Femur (tissue), 1 donor: Measurements from ENCODE around the gene SLC25A25.
A peak's percentile ranks its signal among the peaks of the same experiment; 100 is the strongest.

ENCODE experiments used
- DNase-seq: peaks from one replicate; pipeline ENCODE4 v3.0.0-alpha.2; 2017

Gene SLC25A25

DNA sequence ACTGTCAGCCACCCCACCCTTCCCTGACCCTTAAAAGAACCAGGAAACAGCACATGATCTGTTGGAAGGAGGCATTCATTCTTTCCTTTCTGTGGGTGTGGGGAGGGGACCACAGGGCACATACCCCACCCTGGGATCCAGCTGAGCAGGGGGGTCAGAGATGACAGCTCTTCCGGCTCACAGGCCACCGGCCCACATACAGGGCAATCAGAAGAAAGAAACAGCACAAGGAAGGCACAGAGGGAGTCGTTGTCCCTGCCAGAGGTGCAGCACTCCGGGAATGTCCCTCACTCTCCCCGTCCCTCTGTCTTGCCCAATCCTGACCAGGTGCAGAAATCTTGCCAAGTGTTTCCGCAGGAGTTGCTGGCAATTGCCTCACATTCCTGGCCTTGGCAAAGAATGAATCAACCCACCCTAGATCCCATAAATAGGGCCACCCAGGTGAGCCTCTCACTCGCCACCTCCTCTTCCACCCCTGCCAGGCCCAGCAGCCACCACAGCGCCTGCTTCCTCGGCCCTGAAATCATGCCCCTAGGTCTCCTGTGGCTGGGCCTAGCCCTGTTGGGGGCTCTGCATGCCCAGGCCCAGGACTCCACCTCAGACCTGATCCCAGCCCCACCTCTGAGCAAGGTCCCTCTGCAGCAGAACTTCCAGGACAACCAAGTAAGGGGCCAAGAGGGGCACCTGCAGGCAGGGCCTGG, 81.1 kb downstream of the SLC25A25 start, which contains the start of gene LCN2:
TSS of gene LCN2 (plus strand) at position 453 of the 701 bp plus-strand sequence. CDS start at position 526, 73 bp downstream.
- DNase-seq, result peak; percentile 29

DNA sequence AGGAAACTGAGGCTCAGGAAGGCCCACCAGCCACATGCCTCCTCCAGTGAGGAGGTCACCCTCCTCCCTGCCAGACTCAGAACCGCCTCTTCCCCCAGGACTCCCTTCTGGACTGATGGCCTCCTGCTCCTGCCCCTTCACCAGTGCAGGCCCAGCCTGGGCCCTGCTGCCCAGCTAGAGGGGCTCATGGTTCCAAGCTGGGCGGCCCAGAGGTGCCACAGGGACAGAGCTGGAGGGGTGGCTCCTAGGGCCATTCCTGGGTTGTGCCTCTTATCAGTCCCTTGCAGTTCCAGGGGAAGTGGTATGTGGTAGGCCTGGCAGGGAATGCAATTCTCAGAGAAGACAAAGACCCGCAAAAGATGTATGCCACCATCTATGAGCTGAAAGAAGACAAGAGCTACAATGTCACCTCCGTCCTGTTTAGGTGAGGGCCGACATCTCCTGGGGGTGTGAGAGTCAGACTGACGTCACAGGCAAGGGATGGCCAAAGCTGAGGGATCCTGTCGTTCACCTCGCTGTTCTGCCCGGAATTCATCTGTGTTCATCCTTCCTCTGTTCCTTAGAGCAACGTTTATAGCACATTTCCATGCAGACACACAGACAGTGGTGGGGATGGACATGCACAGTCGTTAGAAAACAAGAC, 82.0 kb downstream of the SLC25A25 start:
- no peak for DNase-seq

DNA sequence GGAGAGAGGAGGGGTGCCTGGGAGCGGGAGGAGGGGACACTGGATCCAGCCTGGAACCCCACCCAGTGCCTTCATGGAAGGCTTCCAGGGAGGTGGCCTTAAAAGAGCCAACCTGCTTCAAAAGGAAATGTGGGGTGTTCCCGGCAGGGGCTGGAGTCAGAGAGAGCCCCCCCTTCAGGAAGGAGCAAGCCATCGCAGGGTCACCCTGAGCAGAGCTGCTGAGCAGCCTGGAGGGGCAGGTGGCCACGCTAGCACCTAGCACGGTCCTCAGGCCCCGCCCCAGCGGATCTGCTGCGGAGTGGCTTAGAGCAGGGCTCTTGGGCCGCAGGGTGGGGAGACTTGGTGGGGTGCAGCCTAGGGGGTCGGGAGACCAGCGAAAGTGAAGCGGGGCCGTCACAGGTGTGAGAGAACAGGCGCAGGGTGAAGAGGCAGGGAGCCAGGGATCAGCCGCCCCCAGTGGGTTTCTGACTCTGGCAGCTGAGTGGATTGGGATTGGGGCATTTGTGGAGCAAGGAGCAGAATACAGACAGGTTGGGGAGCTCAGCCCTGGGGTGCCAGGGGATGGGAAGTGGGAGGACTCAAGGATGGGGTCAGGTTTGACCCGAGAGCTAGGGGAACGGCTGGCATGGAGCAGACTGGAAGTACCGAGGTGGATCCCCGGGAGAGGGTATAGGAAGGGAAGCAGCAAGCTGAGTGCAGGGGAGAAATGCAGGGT, 82.7 kb downstream of the SLC25A25 start:
- DNase-seq, result peak; percentile 27

DNA sequence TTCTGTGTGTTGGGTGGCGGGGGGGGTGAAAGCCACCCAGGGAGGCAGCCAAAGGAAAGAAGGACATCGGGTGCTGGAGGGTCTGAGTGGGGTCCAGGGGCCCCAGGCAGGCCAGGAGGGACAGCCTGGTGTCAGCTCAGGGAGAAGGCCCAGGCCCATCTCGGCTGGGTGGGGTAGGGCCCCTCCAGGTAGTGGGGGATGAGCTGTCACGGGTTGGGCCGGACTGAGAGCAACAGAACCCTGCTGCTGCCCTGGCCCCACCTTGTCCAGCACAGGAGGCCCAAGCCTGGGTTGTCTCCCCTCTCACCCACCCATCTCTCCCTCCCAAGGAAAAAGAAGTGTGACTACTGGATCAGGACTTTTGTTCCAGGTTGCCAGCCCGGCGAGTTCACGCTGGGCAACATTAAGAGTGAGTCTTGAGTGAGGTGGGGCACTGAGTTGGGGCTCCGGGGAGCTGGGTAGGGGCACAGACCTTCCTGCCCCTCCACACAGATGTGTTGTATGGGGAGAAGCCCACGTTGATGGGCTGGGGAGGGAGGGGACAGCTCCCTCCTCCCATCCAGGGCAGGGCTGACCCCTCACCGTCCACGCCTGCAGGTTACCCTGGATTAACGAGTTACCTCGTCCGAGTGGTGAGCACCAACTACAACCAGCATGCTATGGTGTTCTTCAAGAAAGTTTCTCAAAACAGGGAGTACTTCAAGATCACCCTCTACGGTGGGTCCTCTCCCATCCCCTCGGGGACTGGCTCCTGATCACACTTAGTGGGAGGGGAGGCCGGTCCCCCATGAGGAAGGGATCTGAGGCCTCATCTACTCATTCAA, 83.5 kb downstream of the SLC25A25 start:
- DNase-seq, result no peak

DNA sequence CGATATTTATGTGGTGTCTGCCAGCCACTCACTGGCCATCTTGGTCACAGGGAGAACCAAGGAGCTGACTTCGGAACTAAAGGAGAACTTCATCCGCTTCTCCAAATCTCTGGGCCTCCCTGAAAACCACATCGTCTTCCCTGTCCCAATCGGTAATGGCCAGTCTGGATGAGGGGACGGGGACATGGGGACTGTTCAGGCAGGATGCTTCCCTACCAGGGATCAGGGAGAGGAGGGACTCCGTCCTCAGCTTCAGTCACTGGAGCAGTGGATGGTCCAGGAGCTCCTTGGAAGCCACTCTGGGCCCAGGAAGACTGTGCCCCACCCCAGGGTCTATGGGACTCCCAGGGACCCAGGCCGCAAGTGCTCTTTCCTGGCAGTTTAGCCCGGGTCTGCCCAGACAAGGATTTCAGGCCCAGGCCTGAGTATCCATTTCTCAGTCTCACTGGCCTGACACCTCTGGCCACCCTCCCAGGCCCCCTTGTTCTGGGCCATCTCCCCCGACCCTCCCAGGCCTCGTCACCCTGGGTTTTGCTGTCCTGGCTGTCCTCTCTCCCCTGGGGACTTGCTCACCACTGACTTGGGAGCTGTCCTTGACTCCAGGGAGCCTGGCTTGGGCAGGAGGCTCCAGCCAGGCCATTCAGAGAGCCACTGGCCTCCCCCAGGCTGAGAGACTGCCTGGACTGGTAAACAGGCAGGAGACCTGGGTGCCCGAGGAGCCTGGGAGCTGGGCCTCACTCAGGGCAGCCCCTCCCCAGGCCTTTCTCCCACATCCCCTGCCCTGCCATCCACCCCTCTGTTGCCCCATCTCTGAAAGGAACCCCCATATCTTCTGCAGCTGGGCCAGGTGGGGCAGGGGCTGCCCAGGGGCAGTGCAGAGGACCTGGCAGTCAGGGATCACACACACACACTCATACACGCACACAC, 84.4 kb downstream of the SLC25A25 start:
- DNase-seq, result peak; percentile 18

DNA sequence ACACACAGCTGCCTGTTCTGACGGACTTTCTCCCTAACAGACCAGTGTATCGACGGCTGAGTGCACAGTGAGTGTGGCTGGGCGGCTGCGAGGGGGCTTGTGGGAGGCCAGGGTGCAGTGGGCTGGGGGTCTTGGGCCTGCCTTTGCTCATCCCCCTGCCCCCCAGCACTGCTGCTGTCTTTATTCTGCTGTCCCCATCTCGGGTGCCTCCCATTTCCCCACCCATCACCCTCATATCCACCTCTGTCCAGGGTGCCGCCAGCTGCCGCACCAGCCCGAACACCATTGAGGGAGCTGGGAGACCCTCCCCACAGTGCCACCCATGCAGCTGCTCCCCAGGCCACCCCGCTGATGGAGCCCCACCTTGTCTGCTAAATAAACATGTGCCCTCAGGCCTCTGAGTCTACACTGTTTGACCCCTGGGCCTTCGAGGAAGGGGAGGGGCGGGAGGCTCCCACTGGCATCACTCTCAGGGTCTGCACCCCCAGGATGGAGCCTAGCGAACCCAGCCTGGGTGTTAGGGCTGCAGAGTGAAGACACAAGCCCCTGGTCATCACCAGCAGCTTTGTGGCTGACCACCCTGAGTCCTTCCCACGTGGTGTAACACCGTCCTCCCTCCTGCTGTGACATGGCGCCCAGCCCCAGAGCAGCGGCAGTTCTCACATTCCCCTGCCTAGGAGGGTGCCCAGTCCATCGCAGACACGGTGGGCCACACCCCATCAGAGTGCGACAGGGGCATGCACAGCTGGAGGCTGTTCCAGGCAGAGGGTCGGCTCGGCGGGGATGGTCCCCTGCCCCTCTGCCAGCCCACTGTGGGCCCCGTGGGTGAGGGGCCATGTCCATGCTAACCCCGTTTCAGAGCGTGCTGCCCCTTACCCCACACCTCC, 85.3 kb downstream of the SLC25A25 start:
- DNase-seq, result no peak

DNA sequence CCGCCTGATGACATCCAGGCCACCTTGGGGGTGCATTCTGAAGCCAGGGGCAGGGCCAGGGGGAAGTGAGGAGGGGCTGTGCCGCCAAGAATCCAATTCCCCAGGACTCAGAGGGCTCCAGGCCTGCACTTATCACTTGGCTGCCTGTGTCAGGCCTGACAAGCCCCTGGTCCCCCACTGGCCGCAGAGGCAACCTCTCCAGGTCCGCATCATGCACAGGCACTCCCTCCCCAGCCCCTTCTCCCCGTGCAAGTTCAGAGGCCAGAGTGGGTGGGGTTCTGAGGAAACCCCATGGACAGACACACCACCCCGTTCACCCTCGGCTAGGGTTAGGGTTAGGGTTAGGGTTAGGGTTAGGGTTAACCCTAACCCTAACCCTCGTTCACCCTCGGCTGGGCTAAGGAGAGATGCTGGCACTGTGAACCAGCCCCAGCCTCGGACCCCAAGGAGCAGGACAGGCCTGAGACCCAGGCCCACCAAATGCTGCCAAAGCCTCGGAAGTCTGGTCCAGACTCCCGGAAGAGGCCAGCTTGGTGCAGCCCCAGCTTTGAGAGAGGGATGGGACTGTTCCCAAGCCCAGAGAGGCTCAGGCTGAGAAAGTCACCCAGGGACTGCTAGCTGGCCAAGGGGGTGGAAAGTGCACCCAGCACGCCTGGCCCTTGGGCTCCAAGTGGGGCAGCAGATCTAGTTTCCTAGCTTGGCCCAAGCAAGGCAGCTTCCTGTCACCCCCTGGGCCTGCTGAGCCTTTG, 86.1 kb downstream of the SLC25A25 start:
- no peak for DNase-seq

DNA sequence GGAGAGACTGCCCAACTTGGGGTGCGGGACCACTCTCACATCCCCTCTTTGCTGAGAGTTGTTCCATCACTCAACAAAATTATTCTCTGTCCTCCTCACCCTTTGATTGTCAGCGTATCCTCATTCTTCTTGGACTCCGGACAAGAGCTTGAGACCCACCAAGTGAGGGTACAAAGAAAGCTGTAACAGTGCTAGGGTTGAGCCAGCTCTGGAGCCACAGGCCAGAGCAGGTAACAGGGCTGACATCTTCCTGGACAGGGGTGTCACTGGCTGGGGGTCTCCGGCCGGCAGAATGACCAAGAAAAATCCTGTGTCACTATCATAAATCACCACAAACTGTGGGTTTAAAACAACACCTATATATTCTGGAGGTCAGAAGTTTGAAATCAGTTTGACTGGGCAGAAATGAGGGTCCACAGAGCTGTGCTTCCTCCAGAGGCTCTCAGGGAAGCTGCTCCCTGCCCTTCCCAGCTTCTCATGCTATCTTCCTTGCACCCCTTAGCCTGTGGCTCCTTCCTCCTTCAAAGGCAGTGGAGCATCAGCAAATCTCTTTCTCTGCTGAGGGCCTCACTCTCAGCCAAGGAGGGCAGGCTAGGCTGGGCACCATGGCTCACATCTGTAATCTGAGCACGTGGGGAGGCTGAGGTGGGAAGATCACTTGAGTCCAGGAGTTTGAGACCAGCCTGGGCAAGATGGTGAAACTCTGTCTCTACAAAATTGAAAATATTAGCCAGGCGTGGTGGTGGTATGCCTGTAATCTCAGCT, 87.9 kb downstream of the SLC25A25 start:
- DNase-seq, result no peak
